GM12891 (cell line): ENCODE results near the gene MYDGF.

ENCODE experiments used
- DNase-seq: peaks from one replicate; pipeline ENCODE4 v3.0.0; 2011; ENCODE audit warnings: low spot score; ENCODE audit not compliant: insufficient read length
- FAIRE-seq: peaks from 2 replicates; lab custom pipeline; 2011; peaks lifted over from hg19 to GRCh38; lab: Jason Lieb, UNC
- PAX5 ChIP-seq: IDR thresholded peaks from 2 replicates; pipeline ENCODE4 v1.6.1; 2011; ENCODE audit warnings: low read length, moderate library complexity, mild to moderate bottlenecking; ENCODE audit not compliant: insufficient read depth, severe bottlenecking
- POLR2A ChIP-seq: IDR thresholded peaks from 2 replicates; pipeline ENCODE4 v1.6.1; 2011; ENCODE audit warnings: low read depth, low read length, control low read depth
- POLR2AphosphoS5 ChIP-seq: IDR thresholded peaks from 2 replicates; pipeline ENCODE4 v1.6.1; 2011; ENCODE audit warnings: low read depth, low read length, control low read depth
- POU2F2 ChIP-seq: IDR thresholded peaks from 2 replicates; pipeline ENCODE4 v1.6.1; 2011; ENCODE audit warnings: low read depth, mild to moderate bottlenecking, control low read depth, low read length, moderate library complexity
- SPI1 ChIP-seq: IDR thresholded peaks from 2 replicates; pipeline ENCODE4 v1.6.1; 2011; ENCODE audit warnings: low read depth, low read length, control low read depth

MYDGF gene

GRCh38 chr19:4609878-4610511 lies 60.1 kb downstream of the MYDGF start:
- FAIRE-seq (no peak), DNase-seq (no peak)
- TF ChIP-seq POLR2AphosphoS5 (no peak), POLR2A (no peak), POU2F2 (no peak), PAX5 (no peak), SPI1 (peak; percentile 49)
